Gastrocnemius medialis (tissue), 4 donors: ENCODE data around the gene OTULIN. TPM values are rescaled to one million over a fixed set of nuclear protein-coding genes. Genes with fewer than 3 reads are reported as not detected.

Experiments
- ATAC-seq, 2 donors: fragments of 150-250 bp; one replicate each; pipeline ENCODE4 v1.9.1; 2016
- DNase-seq, 2 donors: peaks; one replicate each; pipeline ENCODE4 v3.0.0-alpha.2; 2019
- H3K27ac ChIP-seq, 4 donors: fragments of 200-600 bp; sonication (generic); 1 replicate in 1 of 4; 2 replicates in 3 of 4; pipeline ENCODE4 v1.5.1; 2016 to 2018; ENCODE audit warnings: mild to moderate bottlenecking in 2 of 4, moderate library complexity in 1 of 4
- H3K27me3 ChIP-seq, 3 donors: fragments of 200-600 bp; sonication (generic) in 2 of 3; 1 replicate in 1 of 3; 2 replicates in 2 of 3; pipeline versions ENCODE4 v1.5.1 to v1.6.0; 2016 to 2019; ENCODE audit warnings: mild to moderate bottlenecking in 1 of 3, moderate library complexity in 1 of 3
- H3K36me3 ChIP-seq, 2 donors: fragments of 200-600 bp; sonication (generic) in 1 of 2; one replicate each; pipeline ENCODE4 v1.5.1; 2017 to 2018
- H3K4me1 ChIP-seq, 2 donors: fragments of 200-600 bp; sonication (generic) in 1 of 2; one replicate each; pipeline ENCODE4 v1.5.1; 2016 to 2017; ENCODE audit warnings: mild to moderate bottlenecking in 2 of 2
- H3K4me3 ChIP-seq, 4 donors: fragments of 200-600 bp; sonication (generic) in 3 of 4; 1 replicate in 1 of 4; 2 replicates in 3 of 4; pipeline ENCODE4 v1.5.1; 2016 to 2019; ENCODE audit warnings: mild to moderate bottlenecking in 2 of 4
- H3K9me3 ChIP-seq, 3 donors: fragments of 200-600 bp; sonication (generic) in 2 of 3; 1 replicate in 1 of 3; 2 replicates in 2 of 3; pipeline ENCODE4 v1.5.1; 2016 to 2019
- CTCF ChIP-seq, 5 experiments: fragments of 450-650 bp in 3 of 5; fragments of 200-600 bp in 2 of 5; sonication (generic) in 2 of 5; IDR thresholded peaks in 4 of 5; conservative IDR thresholded peaks in 1 of 5; 1 replicate in 4 of 5; 2 replicates in 1 of 5; pipeline ENCODE4 v1.5.1; 2016 to 2019; ENCODE audit warnings: antibody characterized with exemption in 5 of 5, mild to moderate bottlenecking in 3 of 5, moderate library complexity in 3 of 5
- POLR2A ChIP-seq, 2 donors: fragments of 450-650 bp; IDR thresholded peaks; one replicate each; pipeline ENCODE4 v1.6.1; 2017; ENCODE audit warnings: antibody characterized with exemption in 2 of 2, mild to moderate bottlenecking in 2 of 2, moderate library complexity in 2 of 2
- in situ Hi-C, 4 donors: fragments of 200-750 bp; cut with MboI; loops; one replicate each; pipeline versions ENCODE4 v1.15.0 to v1.8.0; 2017; ENCODE audit warnings: low sequenced_read_pairs in 4 of 4
- intact Hi-C: fragments of 100-400 bp; cut with DNase I; formaldehyde crosslinking; loops from one replicate; pipeline ENCODE4 v1.15.1; 2023; ENCODE audit warnings: low total_unique reads
- total RNA-seq, 4 donors: library from RNA; depleted of rRNA; stranded (reverse); fragments of >200 nt; gene quantifications; one replicate each; pipeline versions ENCODE4 v1.1.0 to v1.2.3, GENCODE V29; 2016

Gene OTULIN
- total RNA-seq, 4 donors from 2014 or later: 15.1 to 28.3 (median 20.2) TPM

GRCh38 chr5:14696851-14697250, 32.3 kb downstream of the OTULIN start:
- TF ChIP-seq CTCF (IDR thresholded peaks at IDR 0.05 in 4 of 5, conservative IDR thresholded peaks at IDR 0.05 in 1 of 5) (no peak), POLR2A (IDR thresholded peaks at IDR 0.05) (no peak)
- H3K4me3 ChIP-seq: no peak overlapping the region
- no peak overlapping the region for H3K27ac ChIP-seq
- in situ Hi-C loops: no loop called here
- H3K36me3 ChIP-seq: peaks cover 0 to 48% of the 10 kb centered on the region in 2 donors
- intact Hi-C loops: no loop called here
- H3K4me1 ChIP-seq: peaks cover 6% of the 10 kb centered on the region in 2 donors
- DNase-seq (no peak), ATAC-seq (no peak)
- no peaks in the 10 kb centered on the region for H3K9me3 ChIP-seq
- H3K27me3 ChIP-seq: no peaks in the 10 kb centered on the region

- in situ Hi-C loops: no loop called here
- H3K4me3 ChIP-seq: no peak overlapping the region
- no peak for ATAC-seq
- no peak overlapping the region for H3K27ac ChIP-seq
- peaks cover 6% of the 10 kb centered on the region in 2 donors for H3K4me1 ChIP-seq
- peaks cover 0 to 31% of the 10 kb centered on the region in 2 donors for H3K36me3 ChIP-seq
- no peaks in the 10 kb centered on the region for H3K27me3 ChIP-seq
- TF ChIP-seq CTCF (IDR thresholded peaks at IDR 0.05 in 4 of 5, conservative IDR thresholded peaks at IDR 0.05 in 1 of 5) (no peak), POLR2A (IDR thresholded peaks at IDR 0.05) (no peak)
- intact Hi-C loops: no loop called here
- no peak for DNase-seq
- H3K9me3 ChIP-seq: no peaks in the 10 kb centered on the region
Observed at GRCh38 chr5:14698495-14698894, 34.0 kb downstream of the OTULIN start.

GRCh38 chr5:14699159-14699558, 34.6 kb downstream of the OTULIN start:
- in situ Hi-C loops: no loop called here
- ATAC-seq: no peak
- DNase-seq: no peak
- no peak overlapping the region for H3K4me3 ChIP-seq
- H3K27ac ChIP-seq: no peak overlapping the region
- no peak for TF ChIP-seq CTCF (IDR thresholded peaks at IDR 0.05 in 4 of 5, conservative IDR thresholded peaks at IDR 0.05 in 1 of 5)
- TF ChIP-seq POLR2A (IDR thresholded peaks at IDR 0.05): no peak
- no peaks in the 10 kb centered on the region for H3K9me3 ChIP-seq
- peaks cover 0 to 25% of the 10 kb centered on the region in 2 donors for H3K36me3 ChIP-seq
- intact Hi-C loops: no loop called here
- no peaks in the 10 kb centered on the region for H3K27me3 ChIP-seq
- H3K4me1 ChIP-seq: peaks cover 6% of the 10 kb centered on the region in 2 donors

- no peak for DNase-seq
- no peak for TF ChIP-seq CTCF (IDR thresholded peaks at IDR 0.05 in 4 of 5, conservative IDR thresholded peaks at IDR 0.05 in 1 of 5)
- TF ChIP-seq POLR2A (IDR thresholded peaks at IDR 0.05): no peak
- H3K4me3 ChIP-seq: no peak overlapping the region
- H3K4me1 ChIP-seq: peaks cover 6% of the 10 kb centered on the region in 2 donors
- no peak for ATAC-seq
- in situ Hi-C loops (no loop called here), intact Hi-C loops (no loop called here)
- H3K27ac ChIP-seq: no peak overlapping the region
- H3K9me3 ChIP-seq: no peaks in the 10 kb centered on the region
- no peaks in the 10 kb centered on the region for H3K27me3 ChIP-seq
- peaks cover 0 to 21% of the 10 kb centered on the region in 2 donors for H3K36me3 ChIP-seq
Observed at GRCh38 chr5:14699807-14700400, 35.4 kb downstream of the OTULIN start.
